Ovary (tissue), 9 donors: ENCODE results near the gene INTS4. TPM values are rescaled to one million over a fixed set of nuclear protein-coding genes. Genes with fewer than 3 reads are reported as not detected.
"Not testable (repeated sequence)": the region's sequence is repeated elsewhere in the genome, so short reads cannot be mapped to it uniquely, and the experiment has no call there.

Source experiments
- DNase-seq, 5 donors: peaks; one replicate each; pipeline ENCODE4 v3.0.0-alpha.2; 2019 to 2020
- H3K27ac ChIP-seq, 2 donors: fragments of 200-600 bp; one replicate each; pipeline versions ENCODE4 v1.5.1 to v1.8.0; 2019 to 2022
- H3K27me3 ChIP-seq: fragments of 200-600 bp; one replicate; pipeline ENCODE4 v1.8.0; 2022
- H3K36me3 ChIP-seq: fragments of 200-600 bp; sonication (generic); one replicate; pipeline ENCODE4 v1.5.1; 2019
- H3K4me1 ChIP-seq: one replicate; pipeline ENCODE4 v1.8.1; 2013; ENCODE audit warnings: mild to moderate bottlenecking, moderate library complexity; ENCODE audit not compliant: insufficient read depth
- H3K4me3 ChIP-seq: fragments of 200-600 bp; sonication (generic); one replicate; pipeline ENCODE4 v1.5.1; 2017
- H3K9me3 ChIP-seq, 2 donors: fragments of 200-600 bp in 1 of 2; sonication (generic) in 1 of 2; one replicate each; pipeline versions ENCODE4 v1.5.1 to v1.8.1; 2013 to 2019; ENCODE audit warnings: mild to moderate bottlenecking in 1 of 2, moderate library complexity in 1 of 2
- CTCF ChIP-seq, 3 donors: fragments of 450-650 bp in 2 of 3; fragments of 200-600 bp in 1 of 3; IDR thresholded peaks; one replicate each; pipeline versions ENCODE4 v1.5.1 to v1.8.0; 2016 to 2022; ENCODE audit warnings: antibody characterized with exemption in 3 of 3, mild to moderate bottlenecking in 1 of 3
- EP300 ChIP-seq: sonication (generic); formaldehyde crosslinking; IDR thresholded peaks from one replicate; pipeline ENCODE4 v1.6.1; 2017; ENCODE audit warnings: antibody characterized with exemption
- POLR2A ChIP-seq: fragments of 450-650 bp; IDR thresholded peaks from one replicate; pipeline ENCODE4 v1.6.1; 2017; ENCODE audit warnings: antibody characterized with exemption, mild to moderate bottlenecking, moderate library complexity
- WGBS, 3 donors: extraction: QIAGEN DNeasy Blood & Tissue Kit in 1 of 3; methylation state at CpG; one replicate each; pipeline versions ENCODE4 v1.1.5 to v1.1.7; 2013 to 2017; 5-methylcytosine and 5-hydroxymethylcytosine counted together
- intact Hi-C, 4 donors: fragments of 100-400 bp; cut with DNase I; formaldehyde crosslinking; loops; one replicate each; pipeline versions ENCODE4 v1.11.0 to v1.15.1; 2022 to 2023
- polyA plus RNA-seq, 2 donors: library from polyadenylated mRNA; stranded (reverse); fragments of 200-250 nt in 1 of 2; fragments of 350-450 nt in 1 of 2; fragmentation: Illumina TruSeq in 1 of 2; extraction: RNeasy Lipid Tissue Mini Kit (QIAGEN cat#74804) in 1 of 2; gene quantifications; one replicate each; pipeline ENCODE4 v1.2.3, GENCODE V29; 2013 to 2014
- total RNA-seq, 7 donors: library from RNA; depleted of rRNA in 2 of 7; stranded (reverse); fragments of >200 nt in 2 of 7; fragmentation: NEBNext Ultra II Directional in 3 of 7; extraction: Animal tissue kit (Norgen Biotek cat#: 25700) in 3 of 7; gene quantifications; one replicate each; pipeline versions ENCODE4 v1.1.0 to v1.2.4, GENCODE V29; 2016 to 2023
- donor health status: DM: no; HTN: no; CAD: no; lungs with moderate emphysema.
- donor health status: DM: no; HTN: no; CAD: no.
- donor health status: Bipolar disorder and iron deficiency.
- donor health status: DM: yes; HTN: yes; CAD: no.
- donor health status: DM: no; HTN: no; CAD: no.
- donor health status: DM: yes; HTN: yes; CAD: no.

Gene INTS4
- total and polyA plus RNA-seq, 9 donors: 15.7 to 37.7 (median 29.7) TPM

GRCh38 chr11:77990981-77991380 lies 3.5 kb downstream of the INTS4 start:
- intact Hi-C loops: loop anchor here in 1 of 4 donors (10.0 kb wide), 1 partner anchor 166 kb away; the partner anchor contains the start of genes AAMDC and RSF1
- DNase-seq: no peak
- WGBS, 3 donors: 88 to 89% (median 88%) methylated on average over 5 of the region's 5 CpGs
- Histone ChIP-seq H3K36me3 (no peaks in the 10 kb centered on the region), H3K9me3 (no peaks in the 10 kb centered on the region), H3K27ac (no peak overlapping the region), H3K27me3 (no peaks in the 10 kb centered on the region), H3K4me1 (peaks cover 5% of the 10 kb centered on the region), H3K4me3 (no peak overlapping the region)
- TF ChIP-seq CTCF (IDR thresholded peaks at IDR 0.05) (no peak), EP300 (no peak), POLR2A (no peak)

- H3K36me3 ChIP-seq, H3K4me3 ChIP-seq, H3K27me3 ChIP-seq, DNase-seq, H3K27ac ChIP-seq, H3K4me1 ChIP-seq, intact Hi-C loops, H3K9me3 ChIP-seq: not testable (repeated sequence)
- WGBS, 3 donors: 96 to 98% (median 97%) methylated on average over 8 of the region's 8 CpGs
Measured at GRCh38 chr11:77986456-77986855, 8.0 kb downstream of the INTS4 start.

- DNase-seq: no peak
- TF ChIP-seq EP300 (no peak), POLR2A (no peak), CTCF (IDR thresholded peaks at IDR 0.05) (no peak)
- Histone ChIP-seq H3K4me3 (no peak overlapping the region), H3K27me3 (no peaks in the 10 kb centered on the region), H3K4me1 (no peaks in the 10 kb centered on the region), H3K27ac (no peak overlapping the region), H3K9me3 (no peaks in the 10 kb centered on the region), H3K36me3 (no peaks in the 10 kb centered on the region)
- intact Hi-C loops: no loop called here
- 89 to 97% (median 97%) methylated on average over 2 of the region's 2 CpGs for WGBS, 3 donors
Measured at GRCh38 chr11:77981346-77981947, 13.0 kb downstream of the INTS4 start.

DNA sequence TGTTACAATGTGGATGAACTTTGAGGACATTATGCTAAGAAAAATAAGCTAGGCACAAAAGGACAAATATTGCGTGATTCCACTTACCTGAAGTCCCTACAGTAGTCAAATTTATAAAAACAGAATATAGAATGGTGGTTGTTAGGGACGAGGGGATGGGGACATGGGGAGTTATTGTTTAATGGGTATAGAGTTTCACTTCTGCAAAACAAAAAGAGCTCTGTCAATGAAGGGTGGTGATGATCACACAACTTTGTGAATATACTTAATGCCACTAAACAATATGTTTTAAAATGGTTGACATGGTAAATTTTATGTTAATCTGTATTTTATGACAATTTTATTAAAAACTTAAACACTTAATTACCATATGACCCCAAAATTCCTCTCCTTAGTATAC lies 26.1 kb downstream of the INTS4 start:
- Histone ChIP-seq H3K4me3 (no peak overlapping the region), H3K36me3 (no peaks in the 10 kb centered on the region), H3K27ac (no peak overlapping the region), H3K4me1 (no peaks in the 10 kb centered on the region), H3K27me3 (no peaks in the 10 kb centered on the region), H3K9me3 (no peaks in the 10 kb centered on the region)
- intact Hi-C loops: loop anchor here in 1 of 4 donors (10.0 kb wide), 1 partner anchor 334 kb away; the partner anchor contains the start of gene CLNS1A
- no peak for DNase-seq
- 92 to 98% (median 97%) methylated on average over 2 of the region's 2 CpGs for WGBS, 3 donors
- TF ChIP-seq POLR2A: no peak
- TF ChIP-seq CTCF (IDR thresholded peaks at IDR 0.05): no peak
- no peak for TF ChIP-seq EP300

- intact Hi-C loops: loop anchor here in 1 of 4 donors (10.0 kb wide), 1 partner anchor 333 kb away; the partner anchor contains the start of gene CLNS1A
- Histone ChIP-seq H3K9me3 (no peaks in the 10 kb centered on the region), H3K4me1 (no peaks in the 10 kb centered on the region), H3K27me3 (no peaks in the 10 kb centered on the region), H3K4me3 (no peak overlapping the region), H3K27ac (no peak overlapping the region), H3K36me3 (no peaks in the 10 kb centered on the region)
- TF ChIP-seq CTCF (IDR thresholded peaks at IDR 0.05) (no peak), POLR2A (no peak), EP300 (no peak)
- no peak for DNase-seq
Measured at GRCh38 chr11:77967753-77968152, 26.7 kb downstream of the INTS4 start.
